ENCODE results near the gene CDIP1. TPM values are rescaled to one million over a fixed set of nuclear protein-coding genes. Genes with fewer than 3 reads are reported as not detected.

Gene CDIP1
- total and polyA plus RNA-seq, 2 of the 8 experiments (the other 6 are each of a cell fraction or from before 2014, with no cell fraction given): 56.6 to 76.3 TPM

GRCh38 chr16:4496305-4496704 is 42.3 kb downstream of the CDIP1 start (continued):
- TF ChIP-seq GABPA (IDR thresholded peaks at IDR 0.05; ENCODE audit: borderline replicate concordance, insufficient read depth, low read length) (no peak), TCF12 (IDR thresholded peaks at IDR 0.05; ENCODE audit: low read depth, low read length) (no peak)

All from H1 (cell line).